Measurements from ENCODE around the gene ZBTB48.

The ZBTB48 gene

DNA sequence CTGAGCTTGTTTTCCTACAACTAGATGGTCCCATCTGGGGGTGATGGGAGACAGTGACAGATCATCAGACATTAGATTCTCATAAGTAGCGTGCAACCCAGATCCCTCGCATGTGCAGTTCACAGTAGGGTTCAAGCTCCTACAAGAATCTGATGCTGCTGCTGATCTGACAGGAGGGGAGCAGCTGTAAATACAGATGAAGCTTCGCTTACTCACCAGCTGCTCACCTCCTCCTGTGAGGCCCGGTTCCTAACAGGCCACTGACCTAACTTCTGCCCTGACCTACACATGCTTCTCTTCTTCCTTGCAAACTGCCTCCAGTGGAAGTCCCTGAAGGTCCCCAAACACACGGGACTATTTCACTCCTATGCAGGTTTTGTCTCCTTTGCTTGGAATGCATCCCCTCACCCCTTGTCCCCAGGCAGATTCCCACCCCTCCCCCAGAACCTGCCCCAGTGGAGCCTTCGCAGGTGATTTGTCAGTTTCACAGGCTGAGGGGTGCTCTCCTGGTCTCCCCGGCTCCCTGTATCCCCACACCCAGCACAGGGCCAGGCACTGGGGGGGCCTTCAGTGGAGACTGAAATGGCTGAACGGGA is 5.7 kb upstream of the ZBTB48 start:
- no peak for DNase-seq (ENCODE audit: low read depth)

DNA sequence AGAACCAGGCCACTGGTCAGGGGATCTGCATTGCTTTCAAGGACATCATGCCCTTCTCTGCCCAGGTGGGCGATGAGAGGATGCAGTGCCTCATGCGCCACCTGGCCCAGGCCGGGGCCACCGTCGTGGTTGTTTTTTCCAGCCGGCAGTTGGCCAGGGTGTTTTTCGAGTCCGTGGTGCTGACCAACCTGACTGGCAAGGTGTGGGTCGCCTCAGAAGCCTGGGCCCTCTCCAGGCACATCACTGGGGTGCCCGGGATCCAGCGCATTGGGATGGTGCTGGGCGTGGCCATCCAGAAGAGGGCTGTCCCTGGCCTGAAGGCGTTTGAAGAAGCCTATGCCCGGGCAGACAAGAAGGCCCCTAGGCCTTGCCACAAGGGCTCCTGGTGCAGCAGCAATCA is 5.0 kb upstream of the ZBTB48 start:
- DNase-seq (ENCODE audit: low read depth), result no peak

DNA sequence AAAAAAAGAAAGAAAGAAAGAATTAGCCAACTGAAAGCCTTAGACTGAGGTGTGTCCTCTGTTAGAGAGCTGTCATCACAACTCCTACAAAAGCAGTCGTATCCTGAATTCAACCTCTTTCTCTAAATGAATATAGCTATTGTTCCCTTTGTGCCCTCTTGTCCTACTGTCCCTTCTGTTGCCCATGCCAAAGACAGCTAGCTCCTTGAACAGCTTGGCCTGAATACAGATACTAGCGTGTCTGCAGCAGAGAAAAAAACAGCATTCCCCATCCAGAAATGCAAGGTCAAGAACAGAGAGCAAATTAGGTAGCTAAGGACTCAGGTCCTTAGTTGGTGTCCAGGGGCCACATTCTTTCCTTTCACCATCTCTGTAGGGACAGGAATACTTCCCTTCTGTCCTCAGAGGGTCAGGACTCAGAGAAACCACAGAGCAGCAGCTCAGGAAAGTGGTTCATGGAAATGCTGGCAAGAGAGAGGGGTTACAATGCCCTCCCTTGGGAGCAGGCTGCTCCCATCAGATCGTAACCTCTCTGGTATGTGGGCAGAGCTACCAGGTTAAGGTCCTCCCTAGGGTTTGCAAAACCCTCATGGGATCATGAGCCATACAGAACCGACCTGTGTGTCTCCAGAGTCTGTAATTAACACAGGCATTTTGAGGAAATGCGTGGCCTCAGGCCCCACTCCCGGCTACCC is 1.8 kb upstream of the ZBTB48 start:
- no peak for DNase-seq (ENCODE audit: low read depth)

- DNase-seq (ENCODE audit: low read depth), result no peak
Measured at GRCh38 chr1:6578624-6579373, 995 bp upstream of the ZBTB48 start.

DNA sequence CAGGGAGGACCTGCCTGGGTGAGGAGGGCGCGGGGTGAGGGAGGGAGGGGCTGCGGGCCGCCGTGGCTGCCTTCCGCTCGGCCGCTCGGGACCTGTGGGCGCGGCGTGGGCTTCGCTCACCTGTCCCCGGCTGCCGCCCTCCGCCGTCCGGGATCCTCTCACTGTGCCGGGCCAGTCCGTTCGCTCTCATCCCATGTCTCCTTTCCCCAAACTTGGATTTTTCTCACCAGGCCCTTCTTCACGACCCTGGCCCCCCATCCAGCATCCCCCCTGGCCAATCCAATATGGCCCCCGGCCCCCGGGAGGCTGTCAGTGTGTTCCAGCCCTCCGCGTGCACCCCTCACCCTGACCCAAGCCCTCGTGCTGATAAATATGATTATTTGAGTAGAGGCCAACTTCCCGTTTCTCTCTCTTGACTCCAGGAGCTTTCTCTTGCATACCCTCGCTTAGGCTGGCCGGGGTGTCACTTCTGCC is 362 bp downstream of the ZBTB48 start:
- DNase-seq (ENCODE audit: low read depth), result no peak

DNA sequence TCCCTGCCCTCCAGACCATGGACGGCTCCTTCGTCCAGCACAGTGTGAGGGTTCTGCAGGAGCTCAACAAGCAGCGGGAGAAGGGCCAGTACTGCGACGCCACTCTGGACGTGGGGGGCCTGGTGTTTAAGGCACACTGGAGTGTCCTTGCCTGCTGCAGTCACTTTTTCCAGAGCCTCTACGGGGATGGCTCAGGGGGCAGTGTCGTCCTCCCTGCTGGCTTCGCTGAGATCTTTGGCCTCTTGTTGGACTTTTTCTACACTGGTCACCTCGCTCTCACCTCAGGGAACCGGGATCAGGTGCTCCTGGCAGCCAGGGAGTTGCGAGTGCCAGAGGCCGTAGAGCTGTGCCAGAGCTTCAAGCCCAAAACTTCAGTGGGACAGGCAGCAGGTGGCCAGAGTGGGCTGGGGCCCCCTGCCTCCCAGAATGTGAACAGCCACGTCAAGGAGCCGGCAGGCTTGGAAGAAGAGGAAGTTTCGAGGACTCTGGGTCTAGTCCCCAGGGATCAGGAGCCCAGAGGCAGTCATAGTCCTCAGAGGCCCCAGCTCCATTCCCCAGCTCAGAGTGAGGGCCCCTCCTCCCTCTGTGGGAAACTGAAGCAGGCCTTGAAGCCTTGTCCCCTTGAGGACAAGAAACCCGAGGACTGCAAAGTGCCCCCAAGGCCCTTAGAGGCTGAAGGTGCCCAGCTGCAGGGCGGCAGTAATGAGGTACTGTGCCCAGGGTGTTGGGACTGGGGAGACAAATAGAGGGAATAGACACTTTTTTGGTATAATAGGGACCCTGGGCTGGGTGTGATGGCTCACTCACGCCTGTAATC is 1.0 kb downstream of the ZBTB48 start:
- no peak for DNase-seq (ENCODE audit: low read depth)

DNA sequence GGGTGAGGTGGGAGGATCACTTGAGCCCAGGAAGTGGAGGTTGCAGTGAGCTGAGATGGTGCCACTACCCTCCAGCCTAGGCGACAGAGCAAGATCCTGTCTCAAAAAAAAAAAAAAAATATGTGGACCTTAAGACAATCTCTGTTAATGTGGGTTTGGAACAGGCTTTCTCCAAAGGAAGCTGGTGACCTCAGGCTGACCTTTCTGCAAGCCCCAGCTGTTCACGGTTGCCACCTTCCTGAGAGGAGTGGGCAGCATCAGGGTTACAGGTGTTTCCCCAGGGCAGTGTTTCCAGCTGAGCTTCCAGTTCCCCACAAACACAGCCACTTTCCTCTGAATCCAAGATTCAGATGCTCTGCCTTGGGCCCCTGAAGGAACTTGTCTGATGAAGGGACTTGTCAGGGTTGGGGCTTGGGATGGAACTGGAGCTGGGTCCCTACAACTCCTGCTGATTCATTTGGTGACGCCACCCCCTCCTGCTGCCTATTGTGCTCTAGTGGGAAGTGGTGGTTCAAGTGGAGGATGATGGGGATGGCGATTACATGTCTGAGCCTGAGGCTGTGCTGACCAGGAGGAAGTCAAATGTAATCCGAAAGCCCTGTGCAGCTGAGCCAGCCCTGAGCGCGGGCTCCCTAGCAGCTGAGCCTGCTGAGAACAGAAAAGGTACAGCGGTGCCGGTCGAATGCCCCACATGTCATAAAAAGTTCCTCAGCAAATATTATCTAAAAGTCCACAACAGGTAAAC is 1.9 kb downstream of the ZBTB48 start:
- no peak for DNase-seq (ENCODE audit: low read depth)

GRCh38 chr1:6582370-6582769 is 2.6 kb downstream of the ZBTB48 start:
- DNase-seq (ENCODE audit: low read depth), result no peak

- no peak for DNase-seq (ENCODE audit: low read depth)
Measured at GRCh38 chr1:6584126-6585080, 4.6 kb downstream of the ZBTB48 start.

- no peak for DNase-seq (ENCODE audit: low read depth)
Measured at GRCh38 chr1:6585081-6585722, 5.4 kb downstream of the ZBTB48 start.

- no peak for DNase-seq (ENCODE audit: low read depth)
Measured at GRCh38 chr1:6585841-6586240, 6.0 kb downstream of the ZBTB48 start.

GRCh38 chr1:6586404-6586816 is 6.6 kb downstream of the ZBTB48 start:
- no peak for DNase-seq (ENCODE audit: low read depth)

DNA sequence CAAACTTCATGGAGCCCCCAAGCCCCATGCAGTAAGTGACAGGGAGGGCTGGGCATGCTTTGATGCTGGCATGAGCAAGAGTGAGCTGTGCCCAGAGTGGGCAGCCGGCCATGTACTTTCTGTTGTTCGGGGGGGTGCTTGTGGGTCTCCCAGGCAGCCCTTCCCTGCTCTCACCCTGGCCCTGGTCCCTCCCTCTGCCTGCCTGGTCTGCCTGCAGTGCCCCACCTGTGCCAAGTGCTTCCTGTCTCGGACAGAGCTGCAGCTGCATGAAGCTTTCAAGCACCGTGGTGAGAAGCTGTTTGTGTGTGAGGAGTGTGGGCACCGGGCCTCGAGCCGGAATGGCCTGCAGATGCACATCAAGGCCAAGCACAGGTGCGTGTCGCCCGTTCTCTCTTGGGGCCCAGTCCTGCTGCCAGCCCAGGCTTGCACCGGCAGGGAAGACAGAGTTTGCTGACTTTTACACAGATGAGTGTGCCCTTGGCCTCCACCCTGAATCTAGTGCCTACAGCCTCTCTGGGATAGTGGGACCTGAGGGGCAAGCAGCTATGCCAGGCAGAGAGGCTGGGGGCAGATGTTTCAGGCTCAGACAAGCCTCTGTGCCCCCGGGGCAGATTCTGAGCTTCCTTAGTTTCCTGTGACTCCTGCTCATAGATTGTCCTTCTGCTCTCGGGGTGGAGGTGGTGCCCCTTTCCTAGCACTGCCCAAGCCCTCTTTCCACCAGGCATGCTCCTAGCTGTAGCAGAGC is 7.6 kb downstream of the ZBTB48 start:
- no peak for DNase-seq (ENCODE audit: low read depth)

DNA sequence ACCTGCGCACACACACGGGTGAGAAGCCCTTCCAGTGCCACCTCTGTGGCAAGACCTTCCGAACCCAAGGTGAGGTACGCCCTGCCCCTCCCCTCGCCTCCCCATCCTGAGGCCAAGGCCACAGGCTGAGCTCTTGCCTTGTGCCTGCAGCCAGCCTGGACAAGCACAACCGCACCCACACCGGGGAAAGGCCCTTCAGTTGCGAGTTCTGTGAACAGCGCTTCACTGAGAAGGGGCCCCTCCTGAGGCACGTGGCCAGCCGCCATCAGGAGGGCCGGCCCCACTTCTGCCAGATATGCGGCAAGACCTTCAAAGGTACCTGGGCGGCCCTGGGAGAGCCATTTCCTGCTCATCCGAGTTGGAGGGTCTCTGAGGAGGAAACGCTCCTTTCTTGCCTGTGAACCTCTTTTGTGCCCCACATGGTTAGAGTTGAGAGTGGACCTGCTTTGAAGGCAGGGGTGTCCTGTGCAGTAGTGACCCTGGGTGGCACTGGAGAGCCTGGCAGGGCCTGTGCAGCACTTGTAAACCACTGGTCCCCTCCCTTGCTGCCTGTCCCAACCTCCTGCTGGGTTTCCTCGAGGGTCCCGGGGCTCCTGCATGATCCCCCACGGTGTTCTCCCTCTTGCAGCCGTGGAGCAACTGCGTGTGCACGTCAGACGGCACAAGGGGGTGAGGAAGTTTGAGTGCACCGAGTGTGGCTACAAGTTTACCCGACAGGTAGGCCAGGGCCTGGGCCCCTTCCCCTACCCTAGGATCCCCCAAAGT is 8.5 kb downstream of the ZBTB48 start:
- no peak for DNase-seq (ENCODE audit: low read depth)

GRCh38 chr1:6588893-6589520 is 9.2 kb downstream of the ZBTB48 start:
- DNase-seq (ENCODE audit: low read depth), result no peak

DNA sequence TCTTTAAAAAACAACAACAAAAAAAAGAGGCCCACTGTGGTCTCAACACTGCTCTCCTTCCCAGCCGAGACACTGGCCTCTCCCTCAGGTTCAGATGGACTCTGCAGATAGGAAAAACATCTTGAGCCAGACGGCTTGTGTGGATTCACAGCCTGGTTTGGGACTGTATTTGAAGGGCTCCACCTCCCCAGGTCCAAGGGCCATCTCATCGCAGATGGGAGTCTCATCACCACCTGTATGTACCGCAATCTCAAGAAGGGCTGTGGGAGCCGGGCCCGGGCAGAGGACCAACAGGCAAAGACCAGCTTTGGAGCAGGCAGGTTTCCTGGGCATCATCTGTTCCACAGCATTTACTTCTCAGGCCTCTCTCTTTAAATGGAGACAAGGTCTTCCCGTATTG is 10.3 kb downstream of the ZBTB48 start:
- DNase-seq (ENCODE audit: low read depth), result no peak

GRCh38 chr1:6591222-6591621 is 11.4 kb downstream of the ZBTB48 start:
- no peak for DNase-seq (ENCODE audit: low read depth)

DNA sequence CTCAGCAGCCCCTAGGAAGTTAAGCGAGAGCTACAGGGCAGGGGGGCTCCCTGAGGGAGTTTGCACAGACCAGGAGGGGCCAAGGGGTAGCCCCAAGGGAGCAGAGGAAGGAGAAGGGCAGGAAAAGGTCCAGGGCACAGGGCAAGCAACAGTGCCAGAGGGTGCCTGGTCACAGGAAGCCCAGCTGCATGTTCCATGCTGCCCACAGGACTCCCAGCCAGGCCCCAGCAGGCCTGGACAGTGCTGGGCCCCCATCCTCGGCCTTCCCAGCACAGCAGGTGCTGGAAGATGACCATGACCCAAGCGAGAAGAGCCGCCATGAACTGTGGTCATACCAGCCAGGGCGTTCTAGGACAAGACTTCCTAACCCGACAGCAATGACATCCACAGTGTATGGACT is 11.8 kb downstream of the ZBTB48 start:
- no peak for DNase-seq (ENCODE audit: low read depth)

Data from fibroblast of the conjunctiva (primary cell).